DMS53 treated with DMSO at 0.1 percent for 48 hours (cell line): Measurements from ENCODE around the gene RBM19.

Experiments
- DNase-seq: peaks from one replicate; lab custom pipeline; 2025; ENCODE audit not compliant: unreplicated experiment; lab: John Stamatoyannopoulos, UW

RBM19 gene

GRCh38 chr12:113988976-113989375, 22.9 kb upstream of the RBM19 start:
- no peak for DNase-seq

- DNase-seq = no peak
Observed at GRCh38 chr12:113988064-113988451, 21.9 kb upstream of the RBM19 start.

GRCh38 chr12:113987261-113988063, 21.3 kb upstream of the RBM19 start:
- peak; percentile 18 for DNase-seq

GRCh38 chr12:113984464-113984863, 18.3 kb upstream of the RBM19 start:
- DNase-seq = no peak

- DNase-seq = no peak
Observed at GRCh38 chr12:113983777-113984448, 17.8 kb upstream of the RBM19 start.

GRCh38 chr12:113983265-113983664, 17.1 kb upstream of the RBM19 start:
- DNase-seq = no peak

GRCh38 chr12:113981876-113982275, 15.8 kb upstream of the RBM19 start:
- DNase-seq = no peak

GRCh38 chr12:113980537-113981337, 14.6 kb upstream of the RBM19 start:
- DNase-seq = peak; percentile 77

GRCh38 chr12:113980054-113980453, 13.9 kb upstream of the RBM19 start:
- no peak for DNase-seq

- no peak for DNase-seq
Observed at GRCh38 chr12:113978080-113978479, 12.0 kb upstream of the RBM19 start.

GRCh38 chr12:113974006-113974405, 7.9 kb upstream of the RBM19 start:
- DNase-seq = no peak

- DNase-seq = no peak
Observed at GRCh38 chr12:113973109-113973904, 7.2 kb upstream of the RBM19 start.

- DNase-seq = no peak
Observed at GRCh38 chr12:113971392-113971791, 5.3 kb upstream of the RBM19 start.

- no peak for DNase-seq
Observed at GRCh38 chr12:113970211-113970610, 4.1 kb upstream of the RBM19 start.

GRCh38 chr12:113967368-113967767, 1.2 kb upstream of the RBM19 start:
- no peak for DNase-seq

- no peak for DNase-seq
Observed at GRCh38 chr12:113962733-113963132, 3.4 kb downstream of the RBM19 start.

- no peak for DNase-seq
Observed at GRCh38 chr12:113961921-113962710, 4.0 kb downstream of the RBM19 start.

GRCh38 chr12:113960030-113960429, 6.1 kb downstream of the RBM19 start:
- no peak for DNase-seq

GRCh38 chr12:113959096-113959495, 7.0 kb downstream of the RBM19 start:
- DNase-seq = no peak

- DNase-seq = no peak
Observed at GRCh38 chr12:113958108-113958507, 8.0 kb downstream of the RBM19 start.
